Keratinocyte (primary cell): ENCODE results near the gene SH3RF1. TPM values are rescaled to one million over a fixed set of nuclear protein-coding genes. Genes with fewer than 3 reads are reported as not detected.

ENCODE experiments used
- DNase-seq: peaks from one replicate; pipeline ENCODE4 v3.0.0-alpha.2; 2011; ENCODE audit warnings: low read depth, missing footprints, low spot score
- FAIRE-seq: peaks from 2 replicates; lab custom pipeline; 2011; peaks lifted over from hg19 to GRCh38; lab: Jason Lieb, UNC
- H2AFZ ChIP-seq: 2 replicates; pipeline ENCODE4 v1.6.0; 2012; ENCODE audit warnings: low read length, control low read depth, inconsistent platforms; ENCODE audit not compliant: control insufficient read depth
- H3K27ac ChIP-seq: 2 replicates; pipeline ENCODE4 v1.5.1; 2011; ENCODE audit warnings: low read length; ENCODE audit not compliant: control insufficient read depth, insufficient read depth
- H3K27me3 ChIP-seq: 3 replicates; pipeline ENCODE4 v1.6.0; 2011; ENCODE audit warnings: low read length; ENCODE audit not compliant: control insufficient read depth, insufficient read depth; ENCODE audit errors: extremely low read depth
- H3K36me3 ChIP-seq, 2 experiments: 2 replicates in 1 of 2; 3 replicates in 1 of 2; pipeline ENCODE4 v1.5.1; 2011; ENCODE audit warnings: low read length in 2 of 2, mild to moderate bottlenecking in 1 of 2; ENCODE audit not compliant: control insufficient read depth in 2 of 2, insufficient read depth in 2 of 2; ENCODE audit errors: extremely low read depth in 1 of 2
- H3K4me1 ChIP-seq: 3 replicates; pipeline ENCODE4 v1.5.1; 2011; ENCODE audit warnings: low read length; ENCODE audit not compliant: control insufficient read depth, insufficient read depth; ENCODE audit errors: extremely low read depth
- H3K4me2 ChIP-seq: 3 replicates; pipeline ENCODE4 v1.6.0; 2011; ENCODE audit warnings: low read depth, low read length; ENCODE audit not compliant: control insufficient read depth, insufficient read depth; ENCODE audit errors: extremely low read depth
- H3K4me3 ChIP-seq, 3 experiments: fragments of 200-600 bp in 1 of 3; sonication (generic) in 1 of 3; 2 replicates in 2 of 3; 3 replicates in 1 of 3; pipeline ENCODE4 v1.5.1; 2011 to 2016; ENCODE audit warnings: low read length in 3 of 3, mild to moderate bottlenecking in 3 of 3, control low read depth in 2 of 3, inconsistent platforms in 1 of 3, low read depth in 1 of 3, mixed read lengths in 1 of 3, mixed run types in 1 of 3, moderate library complexity in 1 of 3; ENCODE audit not compliant: control insufficient read depth in 2 of 3, insufficient read depth in 2 of 3; ENCODE audit errors: extremely low read depth in 1 of 3
- H3K79me2 ChIP-seq: 2 replicates; pipeline ENCODE4 v1.6.0; 2012; ENCODE audit warnings: low read length; ENCODE audit not compliant: control insufficient read depth, insufficient read depth
- H3K9ac ChIP-seq: 3 replicates; pipeline ENCODE4 v1.6.0; 2011; ENCODE audit warnings: low read length; ENCODE audit not compliant: control insufficient read depth, insufficient read depth; ENCODE audit errors: extremely low read depth
- H3K9me1 ChIP-seq: 3 replicates; pipeline ENCODE4 v1.6.0; 2011; ENCODE audit warnings: low read length; ENCODE audit not compliant: control insufficient read depth, insufficient read depth; ENCODE audit errors: extremely low read depth
- H3K9me3 ChIP-seq: 2 replicates; pipeline ENCODE4 v1.5.1; 2012; ENCODE audit warnings: low read depth, low read length; ENCODE audit not compliant: control insufficient read depth
- H4K20me1 ChIP-seq: 3 replicates; pipeline ENCODE4 v1.6.0; 2011; ENCODE audit warnings: low read length; ENCODE audit not compliant: control insufficient read depth, insufficient read depth; ENCODE audit errors: extremely low read depth
- EZH2 ChIP-seq: IDR thresholded peaks from one replicate; pipeline ENCODE4 v1.6.1; 2012; ENCODE audit warnings: inconsistent platforms, mild to moderate bottlenecking, low read length, moderate library complexity
- dilution Hi-C: fragments of 300-500 bp; cut with MboI; formaldehyde crosslinking; loops from one replicate; pipeline ENCODE4 v1.7.0; 2020; ENCODE audit warnings: low sequenced_read_pairs; ENCODE audit not compliant: extremely low pct_ligation_motif_present
- polyA plus RNA-seq, 5 experiments: library from polyadenylated mRNA; depleted of rRNA in 3 of 5; stranded (reverse) in 3 of 5; stranded (forward) in 1 of 5; unstranded in 1 of 5; fragments of >200 nt; gene quantifications; 1 replicate in 1 of 5; 2 replicates in 3 of 5; 3 replicates in 1 of 5; pipeline versions ENCODE4 v1.2.1 to v1.2.3, GENCODE V29; 2011 to 2012; ENCODE audit warnings: missing spikeins in 2 of 5, low read depth in 1 of 5, low replicate concordance in 1 of 5
- TF ChIP-seq, protein P1 (sequence below), 3 experiments: IDR thresholded peaks in 1 of 3; conservative IDR thresholded peaks in 1 of 3; optimal IDR thresholded peaks in 1 of 3; 2 replicates in 2 of 3; 3 replicates in 1 of 3; pipeline versions ENCODE3 to v1.5.1; 2011; ENCODE audit warnings: low read length in 3 of 3, mild to moderate bottlenecking in 3 of 3, moderate library complexity in 2 of 3, control low read depth in 1 of 3, inconsistent platforms in 1 of 3; ENCODE audit not compliant: insufficient read depth in 2 of 3; ENCODE audit errors: extremely low read depth in 1 of 3

Gene SH3RF1
- polyA plus RNA-seq, 1 donor (not counting 4 experiments of a cell fraction or from before 2014, with no cell fraction given) = 9.5 TPM

DNA sequence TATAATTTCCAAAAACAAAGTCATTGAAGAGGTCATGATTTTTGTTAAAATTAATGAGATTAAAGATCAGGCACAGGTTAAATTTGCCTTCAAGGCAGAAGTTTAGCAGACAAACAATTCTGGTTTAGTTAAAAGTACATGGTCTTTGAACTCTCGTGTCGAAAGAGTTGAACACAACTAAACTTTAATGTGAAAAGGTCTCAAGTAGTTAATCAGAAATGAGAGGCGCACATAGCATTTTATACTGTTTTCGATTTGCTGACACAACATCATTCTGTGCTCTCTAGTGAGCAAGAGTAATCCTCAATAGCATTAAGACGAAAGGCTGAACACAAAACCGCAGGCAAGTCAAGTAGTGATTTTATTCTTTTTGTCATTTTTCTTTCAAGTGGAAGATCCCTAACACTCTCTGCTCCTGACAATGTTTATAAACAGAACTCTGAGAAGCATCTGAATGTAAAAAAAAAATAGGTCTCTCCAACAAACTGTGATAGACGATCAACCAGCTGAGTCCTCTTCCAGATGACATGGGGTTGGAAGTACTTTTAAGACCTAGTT lies 49.8 kb downstream of the SH3RF1 start:
- H3K9me1 ChIP-seq = no peaks in the 10 kb centered on the region
- no peak overlapping the region for H3K4me3 ChIP-seq
- dilution Hi-C loops = no loop called here
- no peak overlapping the region for H2AFZ ChIP-seq
- H3K27ac ChIP-seq = no peak overlapping the region
- peaks cover 0 to 1% of the 10 kb centered on the region in 2 experiments for H3K36me3 ChIP-seq
- H3K4me1 ChIP-seq = peaks cover 22% of the 10 kb centered on the region
- no peak for DNase-seq
- peaks cover 60% of the 10 kb centered on the region for H3K79me2 ChIP-seq
- H3K9me3 ChIP-seq = no peaks in the 10 kb centered on the region
- H3K4me2 ChIP-seq = no peak overlapping the region
- no peak for FAIRE-seq
- no peaks in the 10 kb centered on the region for H4K20me1 ChIP-seq
- H3K9ac ChIP-seq = no peak overlapping the region
- H3K27me3 ChIP-seq = no peaks in the 10 kb centered on the region
- TF ChIP-seq EZH2 = no peak
- TF ChIP-seq, protein P1, sequence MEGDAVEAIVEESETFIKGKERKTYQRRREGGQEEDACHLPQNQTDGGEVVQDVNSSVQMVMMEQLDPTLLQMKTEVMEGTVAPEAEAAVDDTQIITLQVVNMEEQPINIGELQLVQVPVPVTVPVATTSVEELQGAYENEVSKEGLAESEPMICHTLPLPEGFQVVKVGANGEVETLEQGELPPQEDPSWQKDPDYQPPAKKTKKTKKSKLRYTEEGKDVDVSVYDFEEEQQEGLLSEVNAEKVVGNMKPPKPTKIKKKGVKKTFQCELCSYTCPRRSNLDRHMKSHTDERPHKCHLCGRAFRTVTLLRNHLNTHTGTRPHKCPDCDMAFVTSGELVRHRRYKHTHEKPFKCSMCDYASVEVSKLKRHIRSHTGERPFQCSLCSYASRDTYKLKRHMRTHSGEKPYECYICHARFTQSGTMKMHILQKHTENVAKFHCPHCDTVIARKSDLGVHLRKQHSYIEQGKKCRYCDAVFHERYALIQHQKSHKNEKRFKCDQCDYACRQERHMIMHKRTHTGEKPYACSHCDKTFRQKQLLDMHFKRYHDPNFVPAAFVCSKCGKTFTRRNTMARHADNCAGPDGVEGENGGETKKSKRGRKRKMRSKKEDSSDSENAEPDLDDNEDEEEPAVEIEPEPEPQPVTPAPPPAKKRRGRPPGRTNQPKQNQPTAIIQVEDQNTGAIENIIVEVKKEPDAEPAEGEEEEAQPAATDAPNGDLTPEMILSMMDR (optimal IDR thresholded peaks at IDR 0.05 in 1 of 3, IDR thresholded peaks at IDR 0.05 in 1 of 3, conservative IDR thresholded peaks at IDR 0.05 in 1 of 3; ENCODE audit: extremely low read depth in 1 of 3, insufficient read depth in 2 of 3, low read length in 3 of 3) = no peak

DNA sequence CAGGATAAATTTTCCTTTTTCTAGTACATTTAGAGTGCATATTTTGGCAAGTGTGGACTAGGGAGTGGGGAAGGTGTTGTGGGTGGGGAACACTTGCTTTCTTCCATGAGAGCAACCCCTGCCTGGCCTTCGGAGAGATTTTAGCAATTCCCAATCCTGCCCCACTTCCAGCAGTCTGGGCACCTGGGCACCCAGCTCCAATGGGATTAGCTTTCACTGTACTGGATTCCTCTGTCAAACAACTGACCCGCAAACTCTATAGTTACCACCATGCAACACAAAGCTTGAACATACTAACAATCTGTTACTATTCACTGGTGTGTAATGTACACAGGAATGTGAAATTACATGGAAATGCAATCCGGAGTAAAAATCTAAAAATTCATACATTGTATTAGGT lies 50.3 kb downstream of the SH3RF1 start:
- no peak for DNase-seq
- H3K4me1 ChIP-seq = peaks cover 17% of the 10 kb centered on the region
- H4K20me1 ChIP-seq = no peaks in the 10 kb centered on the region
- H2AFZ ChIP-seq = no peak overlapping the region
- no peaks in the 10 kb centered on the region for H3K27me3 ChIP-seq
- H3K9ac ChIP-seq = no peak overlapping the region
- no peaks in the 10 kb centered on the region for H3K9me3 ChIP-seq
- dilution Hi-C loops = no loop called here
- H3K27ac ChIP-seq = no peak overlapping the region
- peaks cover 60% of the 10 kb centered on the region for H3K79me2 ChIP-seq
- TF ChIP-seq, protein P1 (optimal IDR thresholded peaks at IDR 0.05 in 1 of 3, IDR thresholded peaks at IDR 0.05 in 1 of 3, conservative IDR thresholded peaks at IDR 0.05 in 1 of 3; ENCODE audit: extremely low read depth in 1 of 3, insufficient read depth in 2 of 3, low read length in 3 of 3) = no peak
- TF ChIP-seq EZH2 = no peak
- FAIRE-seq = no peak
- no peak overlapping the region for H3K4me3 ChIP-seq
- H3K9me1 ChIP-seq = no peaks in the 10 kb centered on the region
- no peak overlapping the region for H3K4me2 ChIP-seq
- H3K36me3 ChIP-seq = peaks cover 0 to 1% of the 10 kb centered on the region in 2 experiments
